Adrenal gland (tissue), 5 donors: ENCODE data around the gene GNLY.

Experiments
- CTCF ChIP-seq, 6 experiments: fragments of 450-650 bp in 4 of 6; fragments of 200-600 bp in 2 of 6; sonication (generic) in 1 of 6; IDR thresholded peaks; 1 replicate in 5 of 6; 2 replicates in 1 of 6; pipeline versions ENCODE4 v1.5.1 to v1.8.0; 2016 to 2021; ENCODE audit warnings: antibody characterized with exemption in 6 of 6, mild to moderate bottlenecking in 2 of 6, moderate library complexity in 1 of 6
- POLR2A ChIP-seq, 2 donors: fragments of 450-650 bp; IDR thresholded peaks; one replicate each; pipeline ENCODE4 v1.6.1; 2017; ENCODE audit warnings: antibody characterized with exemption in 2 of 2, mild to moderate bottlenecking in 2 of 2, moderate library complexity in 1 of 2
- donor health status: DM: no; HTN: no; CAD: no.

- no peak for TF ChIP-seq CTCF (IDR thresholded peaks at IDR 0.05)
- no peak for TF ChIP-seq POLR2A (IDR thresholded peaks at IDR 0.05)
Measured at GRCh38 chr2:85669549-85669948, 24.6 kb upstream of the GNLY start.
